Activated B cell treated with CpG ODN at 0.5 μM for 24 hours (primary cell): Measurements from ENCODE around the gene ITIH6. TPM values are rescaled to one million over a fixed set of nuclear protein-coding genes. Genes with fewer than 3 reads are reported as not detected.

Source experiments
- ATAC-seq: fragments of 200-7000 bp; cut with Tn5 transposase; one replicate; pipeline ENCODE4 v1.10.0; 2021; ENCODE audit warnings: low read depth, mild to moderate bottlenecking, moderate library complexity
- CTCF ChIA-PET: fragments of 350-600 bp; sonication (Branson Sonifier 250); formaldehyde crosslinking; loops from one replicate; lab custom pipeline; 2021; ENCODE audit warnings: antibody characterized with exemption; lab: Charles Lee
- POLR2A ChIA-PET: fragments of 350-600 bp; sonication (Branson Sonifier 250); formaldehyde crosslinking; loops from one replicate; lab custom pipeline; 2021; ENCODE audit warnings: antibody characterized with exemption; lab: Charles Lee
- DNase-seq: peaks from one replicate; pipeline ENCODE4 v3.0.0; 2022
- H3K27ac Mint-ChIP-seq: one replicate; pipeline ENCODE4 v1.8.0; 2020; ENCODE audit warnings: mixed read lengths
- H3K27me3 Mint-ChIP-seq: one replicate; pipeline ENCODE4 v1.8.0; 2021; ENCODE audit warnings: mixed read lengths
- H3K36me3 Mint-ChIP-seq: one replicate; pipeline ENCODE4 v1.8.0; 2021; ENCODE audit warnings: low read depth, mixed read lengths
- H3K4me1 Mint-ChIP-seq: one replicate; pipeline ENCODE4 v1.8.0; 2021; ENCODE audit warnings: mixed read lengths
- H3K4me3 Mint-ChIP-seq: one replicate; pipeline ENCODE4 v1.8.0; 2020; ENCODE audit warnings: mild to moderate bottlenecking, mixed read lengths
- H3K9me3 Mint-ChIP-seq: one replicate; pipeline ENCODE4 v1.8.0; 2020; ENCODE audit warnings: mixed read lengths
- CTCF ChIP-seq: fragments of 200-600 bp; IDR thresholded peaks from one replicate; pipeline ENCODE4 v1.8.0; 2022; ENCODE audit warnings: antibody characterized with exemption, mild to moderate bottlenecking
- intact Hi-C: fragments of 100-400 bp; cut with micrococcal nuclease; formaldehyde crosslinking; loops from one replicate; pipeline ENCODE4 v1.15.1; 2024
- total RNA-seq: library from RNA; stranded (reverse); gene quantifications from 2 replicates; pipeline ENCODE4 v1.2.3, GENCODE V29; 2022

Gene ITIH6
- total RNA-seq, 1 donor from 2014 or later = not detected

- no peak for TF ChIP-seq CTCF
- Mint-ChIP-seq H3K4me1 (no peaks in the 10 kb centered on the region), H3K9me3 (no peaks in the 10 kb centered on the region), H3K4me3 (no peak overlapping the region), H3K36me3 (no peaks in the 10 kb centered on the region), H3K27ac (no peak overlapping the region), H3K27me3 (no peaks in the 10 kb centered on the region)
- intact Hi-C loops = no loop called here
- POLR2A ChIA-PET = no interaction called here
- ATAC-seq = no peak
- DNase-seq = no peak
- CTCF ChIA-PET = no interaction called here
Measured at GRCh38 chrX:54711735-54712134, 86.3 kb downstream of the ITIH6 start.

- POLR2A ChIA-PET = no interaction called here
- Mint-ChIP-seq H3K36me3 (no peaks in the 10 kb centered on the region), H3K27me3 (peaks cover 6% of the 10 kb centered on the region), H3K4me3 (no peak overlapping the region), H3K9me3 (no peaks in the 10 kb centered on the region), H3K4me1 (no peaks in the 10 kb centered on the region), H3K27ac (no peak overlapping the region)
- no peak for TF ChIP-seq CTCF
- CTCF ChIA-PET = no interaction called here
- intact Hi-C loops = no loop called here
- ATAC-seq (no peak), DNase-seq (no peak)
Measured at GRCh38 chrX:54710920-54711319, 87.1 kb downstream of the ITIH6 start.

GRCh38 chrX:54708404-54708803, 89.7 kb downstream of the ITIH6 start:
- ATAC-seq (no peak), DNase-seq (no peak)
- no peak for TF ChIP-seq CTCF
- H3K9me3 Mint-ChIP-seq = no peaks in the 10 kb centered on the region
- H3K27me3 Mint-ChIP-seq = peaks cover 6% of the 10 kb centered on the region
- CTCF ChIA-PET = no interaction called here
- H3K27ac Mint-ChIP-seq = no peak overlapping the region
- POLR2A ChIA-PET = no interaction called here
- intact Hi-C loops = no loop called here
- no peaks in the 10 kb centered on the region for H3K4me1 Mint-ChIP-seq
- H3K36me3 Mint-ChIP-seq = no peaks in the 10 kb centered on the region
- no peak overlapping the region for H3K4me3 Mint-ChIP-seq

Other genes starting within 250 kb of the ITIH6 start
- 44.0 and 49.4 TPM in 2 replicates for gene MAGED2, start 9.5 kb upstream of the ITIH6 start, total RNA-seq
- gene TRO, start 122.6 kb upstream of the ITIH6 start, total RNA-seq = 2.6 TPM in 2 replicates
- gene PFKFB1, start 195.9 kb upstream of the ITIH6 start, total RNA-seq = 0.71 and 0.73 TPM in 2 replicates
- gene APEX2, start 202.1 kb upstream of the ITIH6 start, total RNA-seq = 19.6 and 22.2 TPM in 2 replicates
- gene ALAS2, start 232.7 kb upstream of the ITIH6 start, total RNA-seq = 0.39 and 0.82 TPM in 2 replicates